ENCODE data around the gene FNIP1.

DNA sequence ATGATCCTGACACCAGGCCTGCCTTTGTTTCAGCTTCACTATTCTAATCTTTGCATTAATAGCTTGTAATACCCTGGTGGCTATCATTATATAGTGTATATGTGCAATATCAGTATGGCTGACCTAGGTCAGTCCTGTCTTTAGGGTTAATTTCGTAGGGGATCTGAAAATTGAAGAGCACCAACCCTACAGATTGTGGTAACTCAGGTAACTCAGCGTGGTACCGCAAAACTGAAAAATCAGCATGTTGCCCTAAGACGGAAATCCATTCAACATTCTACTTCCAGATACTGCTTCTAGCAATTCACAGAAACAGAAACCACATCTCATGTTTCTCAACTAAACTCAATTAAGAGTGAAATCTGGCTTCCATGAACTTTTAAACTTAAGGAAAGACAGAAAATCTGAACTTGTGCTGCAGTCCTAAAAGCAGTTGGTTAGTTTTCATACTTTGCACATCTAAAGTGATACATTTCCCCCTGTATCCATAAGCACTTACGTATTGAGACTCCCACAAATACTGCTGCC is 78.3 kb downstream of the FNIP1 start:
- TF ChIP-seq, protein P1, sequence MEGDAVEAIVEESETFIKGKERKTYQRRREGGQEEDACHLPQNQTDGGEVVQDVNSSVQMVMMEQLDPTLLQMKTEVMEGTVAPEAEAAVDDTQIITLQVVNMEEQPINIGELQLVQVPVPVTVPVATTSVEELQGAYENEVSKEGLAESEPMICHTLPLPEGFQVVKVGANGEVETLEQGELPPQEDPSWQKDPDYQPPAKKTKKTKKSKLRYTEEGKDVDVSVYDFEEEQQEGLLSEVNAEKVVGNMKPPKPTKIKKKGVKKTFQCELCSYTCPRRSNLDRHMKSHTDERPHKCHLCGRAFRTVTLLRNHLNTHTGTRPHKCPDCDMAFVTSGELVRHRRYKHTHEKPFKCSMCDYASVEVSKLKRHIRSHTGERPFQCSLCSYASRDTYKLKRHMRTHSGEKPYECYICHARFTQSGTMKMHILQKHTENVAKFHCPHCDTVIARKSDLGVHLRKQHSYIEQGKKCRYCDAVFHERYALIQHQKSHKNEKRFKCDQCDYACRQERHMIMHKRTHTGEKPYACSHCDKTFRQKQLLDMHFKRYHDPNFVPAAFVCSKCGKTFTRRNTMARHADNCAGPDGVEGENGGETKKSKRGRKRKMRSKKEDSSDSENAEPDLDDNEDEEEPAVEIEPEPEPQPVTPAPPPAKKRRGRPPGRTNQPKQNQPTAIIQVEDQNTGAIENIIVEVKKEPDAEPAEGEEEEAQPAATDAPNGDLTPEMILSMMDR (IDR thresholded peaks at IDR 0.05), result no peak
- TF ChIP-seq POLR2AphosphoS5 (IDR thresholded peaks at IDR 0.05) (no peak), POLR2A (IDR thresholded peaks at IDR 0.05) (no peak)

All from stomach (tissue), 4 donors.